Measurements from ENCODE around the gene CACNA1G. TPM values are rescaled to one million over a fixed set of nuclear protein-coding genes. Genes with fewer than 3 reads are reported as not detected.

CACNA1G gene
- total and polyA plus RNA-seq, 9 of the 15 experiments (the other 6 are each of a cell fraction or from before 2014, with no cell fraction given): 0.01 TPM; not detected in 8

GRCh38 chr17:50672831-50673551 is 112.5 kb downstream of the CACNA1G start (continued):
- TF ChIP-seq ATF3 (IDR thresholded peaks at IDR 0.05) (no peak), ATF3 (CRISPR knock-in tag; conservative IDR thresholded peaks at IDR 0.05) (no peak), CREB1 (IDR thresholded peaks at IDR 0.05) (no peak), CREB1 (CRISPR knock-in tag; IDR thresholded peaks at IDR 0.05) (no peak), SAFB2 (IDR thresholded peaks at IDR 0.05; ENCODE audit: borderline replicate concordance, low read depth, low read length, severe bottlenecking) (no peak), CUX1 (CRISPR knock-in tag; IDR thresholded peaks at IDR 0.05) (no peak), RFX1 (IDR thresholded peaks at IDR 0.05) (no peak), SRSF1 (IDR thresholded peaks at IDR 0.05; ENCODE audit: low read depth, low read length) (no peak), BMI1 (IDR thresholded peaks at IDR 0.05; ENCODE audit: low read length) (no peak), CBX2 (IDR thresholded peaks at IDR 0.05; ENCODE audit: insufficient read depth, low read length, poor library complexity, severe bottlenecking) (no peak)
- TF ChIP-seq, protein P1, sequence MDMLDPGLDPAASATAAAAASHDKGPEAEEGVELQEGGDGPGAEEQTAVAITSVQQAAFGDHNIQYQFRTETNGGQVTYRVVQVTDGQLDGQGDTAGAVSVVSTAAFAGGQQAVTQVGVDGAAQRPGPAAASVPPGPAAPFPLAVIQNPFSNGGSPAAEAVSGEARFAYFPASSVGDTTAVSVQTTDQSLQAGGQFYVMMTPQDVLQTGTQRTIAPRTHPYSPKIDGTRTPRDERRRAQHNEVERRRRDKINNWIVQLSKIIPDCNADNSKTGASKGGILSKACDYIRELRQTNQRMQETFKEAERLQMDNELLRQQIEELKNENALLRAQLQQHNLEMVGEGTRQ (CRISPR knock-in tag; IDR thresholded peaks at IDR 0.05): no peak
- TF ChIP-seq, protein P2, sequence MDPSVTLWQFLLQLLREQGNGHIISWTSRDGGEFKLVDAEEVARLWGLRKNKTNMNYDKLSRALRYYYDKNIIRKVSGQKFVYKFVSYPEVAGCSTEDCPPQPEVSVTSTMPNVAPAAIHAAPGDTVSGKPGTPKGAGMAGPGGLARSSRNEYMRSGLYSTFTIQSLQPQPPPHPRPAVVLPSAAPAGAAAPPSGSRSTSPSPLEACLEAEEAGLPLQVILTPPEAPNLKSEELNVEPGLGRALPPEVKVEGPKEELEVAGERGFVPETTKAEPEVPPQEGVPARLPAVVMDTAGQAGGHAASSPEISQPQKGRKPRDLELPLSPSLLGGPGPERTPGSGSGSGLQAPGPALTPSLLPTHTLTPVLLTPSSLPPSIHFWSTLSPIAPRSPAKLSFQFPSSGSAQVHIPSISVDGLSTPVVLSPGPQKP (CRISPR knock-in tag; IDR thresholded peaks at IDR 0.05): no peak
